ENCODE measurements around the gene RNF152.

RNF152 gene

GRCh38 chr18:61854578-61855448 lies 38.0 kb downstream of the RNF152 start:
- no peak for DNase-seq (ENCODE audit: low read depth)

- no peak for DNase-seq (ENCODE audit: low read depth)
Measured at GRCh38 chr18:61853855-61854254, 39.0 kb downstream of the RNF152 start.

- no peak for DNase-seq (ENCODE audit: low read depth)
Measured at GRCh38 chr18:61852496-61852895, 40.3 kb downstream of the RNF152 start.

GRCh38 chr18:61851940-61852451 lies 40.8 kb downstream of the RNF152 start:
- DNase-seq (ENCODE audit: low read depth), result peak; percentile 23

GRCh38 chr18:61851279-61851678 lies 41.5 kb downstream of the RNF152 start:
- DNase-seq (ENCODE audit: low read depth), result no peak

- DNase-seq (ENCODE audit: low read depth), result no peak
Measured at GRCh38 chr18:61850756-61851155, 42.1 kb downstream of the RNF152 start.

- DNase-seq (ENCODE audit: low read depth), result no peak
Measured at GRCh38 chr18:61847164-61847791, 45.5 kb downstream of the RNF152 start.

- no peak for DNase-seq (ENCODE audit: low read depth)
Measured at GRCh38 chr18:61845197-61845596, 47.6 kb downstream of the RNF152 start.

- no peak for DNase-seq (ENCODE audit: low read depth)
Measured at GRCh38 chr18:61844726-61845125, 48.1 kb downstream of the RNF152 start.

- no peak for DNase-seq (ENCODE audit: low read depth)
Measured at GRCh38 chr18:61842146-61842545, 50.7 kb downstream of the RNF152 start.

- DNase-seq (ENCODE audit: low read depth), result no peak
Measured at GRCh38 chr18:61841706-61842105, 51.1 kb downstream of the RNF152 start.

- DNase-seq (ENCODE audit: low read depth), result no peak
Measured at GRCh38 chr18:61840324-61840723, 52.5 kb downstream of the RNF152 start.

GRCh38 chr18:61838521-61838920 lies 54.3 kb downstream of the RNF152 start:
- DNase-seq (ENCODE audit: low read depth), result no peak

GRCh38 chr18:61833978-61834377 lies 58.8 kb downstream of the RNF152 start:
- no peak for DNase-seq (ENCODE audit: low read depth)

GRCh38 chr18:61833387-61833786 lies 59.4 kb downstream of the RNF152 start:
- DNase-seq (ENCODE audit: low read depth), result no peak

- no peak for DNase-seq (ENCODE audit: low read depth)
Measured at GRCh38 chr18:61832858-61833257, 59.9 kb downstream of the RNF152 start.

GRCh38 chr18:61831071-61831470 lies 61.7 kb downstream of the RNF152 start:
- no peak for DNase-seq (ENCODE audit: low read depth)

GRCh38 chr18:61829108-61829507 lies 63.7 kb downstream of the RNF152 start:
- DNase-seq (ENCODE audit: low read depth), result no peak

- no peak for DNase-seq (ENCODE audit: low read depth)
Measured at GRCh38 chr18:61827591-61827990, 65.2 kb downstream of the RNF152 start.

GRCh38 chr18:61825386-61825785 lies 67.4 kb downstream of the RNF152 start:
- no peak for DNase-seq (ENCODE audit: low read depth)

- no peak for DNase-seq (ENCODE audit: low read depth)
Measured at GRCh38 chr18:61824733-61825363, 68.0 kb downstream of the RNF152 start.

- DNase-seq (ENCODE audit: low read depth), result no peak
Measured at GRCh38 chr18:61823595-61823994, 69.2 kb downstream of the RNF152 start.

GRCh38 chr18:61822879-61823278 lies 69.9 kb downstream of the RNF152 start:
- DNase-seq (ENCODE audit: low read depth), result no peak

Measured in HS-27A (cell line).